Measurements from ENCODE around the gene SNRPD2.

SNRPD2 gene

GRCh38 chr19:45716359-45717130 lies 24.8 kb upstream of the SNRPD2 start:
- Histone ChIP-seq H3K9me3 (ENCODE audit: control insufficient read depth, low read length) (no peaks in the 10 kb centered on the region), H3K4me1 (ENCODE audit: control insufficient read depth, insufficient read depth, low read length) (peaks cover 16% of the 10 kb centered on the region), H3K4me3 (ENCODE audit: low read length) (peak overlapping the region; percentile 44), H3K27me3 (ENCODE audit: control insufficient read depth, insufficient read depth, low read length) (no peaks in the 10 kb centered on the region), H3K36me3 (ENCODE audit: control insufficient read depth, insufficient read depth, low read length) (no peaks in the 10 kb centered on the region), H3K9ac (ENCODE audit: low read length) (peak overlapping the region; percentile 85)

DNA sequence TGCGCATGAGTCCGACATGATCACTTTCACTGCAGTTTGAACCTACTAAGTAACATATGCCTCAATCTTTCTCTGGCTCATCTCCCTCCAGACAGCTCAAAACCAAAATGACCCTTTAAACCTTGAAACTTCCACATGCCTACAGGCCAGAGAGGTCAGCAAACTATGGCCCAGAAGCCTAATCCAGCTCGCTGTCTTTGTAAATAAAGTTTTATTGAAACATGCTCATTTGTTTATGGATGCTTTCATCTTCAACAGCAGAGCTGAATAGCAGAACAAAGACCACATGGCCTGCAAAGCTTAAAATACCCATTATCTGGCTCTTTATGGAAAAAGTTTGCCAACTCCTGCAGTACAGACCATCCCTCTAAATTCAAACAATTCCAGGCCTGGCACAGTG lies 23.4 kb upstream of the SNRPD2 start:
- Histone ChIP-seq H3K27me3 (ENCODE audit: control insufficient read depth, insufficient read depth, low read length) (no peaks in the 10 kb centered on the region), H3K4me1 (ENCODE audit: control insufficient read depth, insufficient read depth, low read length) (peaks cover 14% of the 10 kb centered on the region), H3K9me3 (ENCODE audit: control insufficient read depth, low read length) (no peaks in the 10 kb centered on the region), H3K9ac (ENCODE audit: low read length) (no peak overlapping the region), H3K36me3 (ENCODE audit: control insufficient read depth, insufficient read depth, low read length) (no peaks in the 10 kb centered on the region), H3K4me3 (ENCODE audit: low read length) (no peak overlapping the region)

GRCh38 chr19:45713141-45713540 lies 21.4 kb upstream of the SNRPD2 start:
- H3K9me3 ChIP-seq (ENCODE audit: control insufficient read depth, low read length), result no peaks in the 10 kb centered on the region
- H3K4me1 ChIP-seq (ENCODE audit: control insufficient read depth, insufficient read depth, low read length), result peaks cover 9% of the 10 kb centered on the region
- no peak overlapping the region for H3K4me3 ChIP-seq (ENCODE audit: low read length)
- H3K27me3 ChIP-seq (ENCODE audit: control insufficient read depth, insufficient read depth, low read length), result no peaks in the 10 kb centered on the region
- H3K36me3 ChIP-seq (ENCODE audit: control insufficient read depth, insufficient read depth, low read length), result no peaks in the 10 kb centered on the region
- no peak overlapping the region for H3K9ac ChIP-seq (ENCODE audit: low read length)

GRCh38 chr19:45712699-45713067 lies 20.9 kb upstream of the SNRPD2 start:
- Histone ChIP-seq H3K36me3 (ENCODE audit: control insufficient read depth, insufficient read depth, low read length) (no peaks in the 10 kb centered on the region), H3K9me3 (ENCODE audit: control insufficient read depth, low read length) (no peaks in the 10 kb centered on the region), H3K4me1 (ENCODE audit: control insufficient read depth, insufficient read depth, low read length) (peaks cover 6% of the 10 kb centered on the region), H3K9ac (ENCODE audit: low read length) (no peak overlapping the region), H3K4me3 (ENCODE audit: low read length) (no peak overlapping the region), H3K27me3 (ENCODE audit: control insufficient read depth, insufficient read depth, low read length) (no peaks in the 10 kb centered on the region)

DNA sequence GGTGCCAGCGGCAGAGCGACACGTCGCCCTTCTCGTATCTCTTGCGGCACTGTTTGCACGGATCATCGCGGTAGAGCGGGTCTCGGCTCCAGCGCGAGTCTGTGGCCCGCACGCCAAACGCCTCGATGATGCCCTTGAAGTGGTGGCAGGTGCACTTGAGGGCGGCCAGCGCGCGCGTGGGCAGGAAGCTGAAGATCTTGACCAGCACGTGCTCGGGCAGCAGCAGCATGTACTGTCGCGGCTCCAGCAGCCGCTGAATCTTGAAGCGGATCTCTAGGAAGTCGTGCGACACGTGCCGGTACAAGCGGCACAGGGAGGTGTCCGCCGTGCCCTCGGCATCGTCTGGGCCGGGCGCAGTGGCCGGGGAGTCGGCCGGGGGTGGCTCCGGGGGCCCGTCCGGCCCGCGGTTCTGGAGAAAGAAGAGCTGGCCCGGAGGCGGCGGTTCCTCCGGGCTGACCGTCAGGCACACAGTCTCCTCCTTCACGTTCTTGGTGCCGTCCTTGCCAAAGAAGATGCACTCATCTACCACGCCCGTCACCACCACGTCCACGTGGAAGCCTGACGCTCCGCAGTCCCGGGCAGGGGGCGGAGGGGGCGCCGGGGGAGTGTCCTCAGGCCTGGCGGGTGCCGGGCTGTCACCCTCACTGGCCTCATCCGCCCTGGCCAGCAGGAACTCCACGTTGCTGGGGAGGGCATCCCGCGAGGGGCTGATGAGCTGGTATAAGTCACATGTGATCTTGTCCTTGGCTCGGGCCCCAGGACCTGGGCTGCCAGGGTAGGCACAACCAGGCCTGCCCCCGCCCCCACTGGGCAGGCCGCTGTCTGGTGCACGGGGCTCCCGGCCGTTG lies 20.3 kb upstream of the SNRPD2 start:
- H3K9ac ChIP-seq (ENCODE audit: low read length), result no peak overlapping the region
- no peaks in the 10 kb centered on the region for H3K27me3 ChIP-seq (ENCODE audit: control insufficient read depth, insufficient read depth, low read length)
- H3K36me3 ChIP-seq (ENCODE audit: control insufficient read depth, insufficient read depth, low read length), result no peaks in the 10 kb centered on the region
- peaks cover 6% of the 10 kb centered on the region for H3K4me1 ChIP-seq (ENCODE audit: control insufficient read depth, insufficient read depth, low read length)
- no peaks in the 10 kb centered on the region for H3K9me3 ChIP-seq (ENCODE audit: control insufficient read depth, low read length)
- no peak overlapping the region for H3K4me3 ChIP-seq (ENCODE audit: low read length)

DNA sequence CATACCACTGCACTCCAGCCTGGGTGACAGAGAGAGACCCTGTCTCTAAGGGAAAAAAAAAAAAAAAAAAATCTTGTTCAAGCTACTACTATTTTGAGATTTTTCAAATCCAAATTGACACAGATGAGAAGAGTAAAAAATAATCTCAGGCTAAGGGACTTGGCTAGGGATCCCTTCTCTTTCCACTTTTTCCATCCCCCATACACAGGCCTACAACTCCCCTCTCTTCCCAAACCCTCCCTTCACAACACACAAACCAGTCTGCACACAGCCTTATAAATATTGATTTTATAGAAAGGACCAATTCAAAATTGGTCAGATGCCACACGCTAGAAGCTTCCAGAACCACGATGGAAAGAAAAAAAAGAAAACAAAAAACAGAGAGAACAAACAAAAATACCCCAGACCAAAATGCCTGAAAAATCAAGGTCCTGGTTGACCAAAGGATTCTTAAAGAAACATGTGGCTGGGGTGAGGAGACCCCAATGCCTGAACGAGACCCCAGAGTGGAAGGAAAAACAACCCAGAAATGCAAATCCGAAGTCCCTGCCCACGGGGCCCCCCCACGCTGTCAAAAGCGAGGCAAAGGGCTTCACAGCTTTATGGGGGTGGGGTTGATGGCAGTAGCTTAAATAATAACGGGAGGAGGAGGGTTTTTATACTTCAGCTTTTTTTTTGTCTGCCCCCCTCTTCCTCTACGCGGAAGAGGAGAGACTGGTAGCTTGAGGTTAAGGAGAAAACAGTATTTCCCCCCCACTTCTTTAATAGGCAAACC lies 18.8 kb upstream of the SNRPD2 start:
- H3K4me1 ChIP-seq (ENCODE audit: control insufficient read depth, insufficient read depth, low read length), result no peaks in the 10 kb centered on the region
- no peaks in the 10 kb centered on the region for H3K36me3 ChIP-seq (ENCODE audit: control insufficient read depth, insufficient read depth, low read length)
- no peak overlapping the region for H3K9ac ChIP-seq (ENCODE audit: low read length)

GRCh38 chr19:45705710-45706415 lies 14.1 kb upstream of the SNRPD2 start:
- no peaks in the 10 kb centered on the region for H3K36me3 ChIP-seq (ENCODE audit: control insufficient read depth, insufficient read depth, low read length)
- no peak overlapping the region for H3K4me3 ChIP-seq (ENCODE audit: low read length)
- no peaks in the 10 kb centered on the region for H3K9me3 ChIP-seq (ENCODE audit: control insufficient read depth, low read length)
- no peaks in the 10 kb centered on the region for H3K4me1 ChIP-seq (ENCODE audit: control insufficient read depth, insufficient read depth, low read length)
- no peak overlapping the region for H3K9ac ChIP-seq (ENCODE audit: low read length)
- no peaks in the 10 kb centered on the region for H3K27me3 ChIP-seq (ENCODE audit: control insufficient read depth, insufficient read depth, low read length)

More for the DNA sequence above, 18.8 kb upstream of the SNRPD2 start:
- Histone ChIP-seq H3K4me3 (ENCODE audit: low read length) (no peak overlapping the region), H3K27me3 (ENCODE audit: control insufficient read depth, insufficient read depth, low read length) (no peaks in the 10 kb centered on the region), H3K9me3 (ENCODE audit: control insufficient read depth, low read length) (no peaks in the 10 kb centered on the region)

GRCh38 chr19:45705115-45705514 lies 13.4 kb upstream of the SNRPD2 start:
- Histone ChIP-seq H3K27me3 (ENCODE audit: control insufficient read depth, insufficient read depth, low read length) (no peaks in the 10 kb centered on the region), H3K36me3 (ENCODE audit: control insufficient read depth, insufficient read depth, low read length) (no peaks in the 10 kb centered on the region), H3K4me3 (ENCODE audit: low read length) (no peak overlapping the region), H3K9ac (ENCODE audit: low read length) (no peak overlapping the region), H3K9me3 (ENCODE audit: control insufficient read depth, low read length) (no peaks in the 10 kb centered on the region), H3K4me1 (ENCODE audit: control insufficient read depth, insufficient read depth, low read length) (no peaks in the 10 kb centered on the region)

DNA sequence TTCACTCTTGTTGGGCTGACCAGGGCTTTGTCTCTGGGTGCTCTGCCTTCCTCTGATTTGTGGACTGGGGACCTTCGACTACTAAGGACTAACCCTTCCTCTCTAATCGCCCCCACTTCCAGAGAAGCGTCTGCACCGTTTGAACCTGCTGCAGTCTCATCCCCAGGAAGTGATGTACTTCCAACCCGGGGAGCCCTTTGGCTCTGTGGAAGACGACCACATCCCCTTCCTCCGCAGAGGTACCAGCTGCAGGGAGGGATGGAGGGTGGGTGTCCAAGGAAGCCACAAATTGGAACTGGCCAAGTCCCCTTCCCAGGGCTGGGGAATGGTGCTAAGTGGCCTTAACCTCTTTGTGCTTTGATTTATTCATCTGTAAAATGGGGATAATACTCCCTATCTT lies 9.9 kb upstream of the SNRPD2 start:
- no peaks in the 10 kb centered on the region for H3K27me3 ChIP-seq (ENCODE audit: control insufficient read depth, insufficient read depth, low read length)
- H3K36me3 ChIP-seq (ENCODE audit: control insufficient read depth, insufficient read depth, low read length), result no peaks in the 10 kb centered on the region
- no peak overlapping the region for H3K4me3 ChIP-seq (ENCODE audit: low read length)
- H3K9ac ChIP-seq (ENCODE audit: low read length), result no peak overlapping the region
- H3K4me1 ChIP-seq (ENCODE audit: control insufficient read depth, insufficient read depth, low read length), result no peaks in the 10 kb centered on the region
- H3K9me3 ChIP-seq (ENCODE audit: control insufficient read depth, low read length), result no peaks in the 10 kb centered on the region

DNA sequence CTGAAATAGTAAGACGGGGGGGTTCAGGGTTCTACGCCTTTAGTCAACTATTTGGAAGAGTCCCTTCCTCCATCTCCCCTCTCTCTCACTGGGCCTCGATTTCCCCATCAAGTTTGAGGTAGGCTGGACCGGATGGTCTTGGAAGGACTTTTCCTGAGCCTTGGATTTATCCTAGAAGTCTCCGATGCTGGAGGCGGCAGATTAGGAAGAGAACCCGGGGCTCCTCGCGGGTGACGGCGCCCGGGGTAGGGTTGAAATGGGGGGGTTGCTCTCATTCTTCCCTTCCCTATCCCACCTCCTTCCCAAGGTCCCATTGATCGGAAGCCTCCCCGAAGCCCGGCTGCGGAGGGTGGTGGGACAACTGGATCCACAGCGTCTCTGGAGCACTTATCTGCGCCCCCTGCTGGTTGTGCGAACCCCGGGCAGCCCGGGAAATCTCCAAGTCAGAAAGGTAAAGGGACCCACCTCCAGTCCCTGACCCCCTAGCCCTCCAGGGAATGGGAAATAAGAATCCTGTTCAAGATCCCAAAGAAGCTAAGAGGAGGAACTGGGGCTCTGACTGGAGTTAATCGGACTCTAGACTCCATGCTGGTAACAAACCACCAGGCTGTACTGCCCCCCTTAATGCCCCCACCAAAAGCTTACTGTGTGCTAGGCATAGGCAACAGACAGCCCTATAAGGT lies 1.5 kb upstream of the SNRPD2 start:
- no peaks in the 10 kb centered on the region for H3K9me3 ChIP-seq (ENCODE audit: control insufficient read depth, low read length)
- H3K27me3 ChIP-seq (ENCODE audit: control insufficient read depth, insufficient read depth, low read length), result no peaks in the 10 kb centered on the region
- peaks cover under 1% of the 10 kb centered on the region for H3K36me3 ChIP-seq (ENCODE audit: control insufficient read depth, insufficient read depth, low read length)
- H3K4me1 ChIP-seq (ENCODE audit: control insufficient read depth, insufficient read depth, low read length), result peaks cover 13% of the 10 kb centered on the region
- H3K4me3 ChIP-seq (ENCODE audit: low read length), result peak overlapping the region; percentile 48
- H3K9ac ChIP-seq (ENCODE audit: low read length), result peak overlapping the region; percentile 76

Measured in mucosa of stomach (tissue), 1 donor.